HL-60 (cell line): ENCODE results near the gene NAXE.

Experiments used
- POLR2AphosphoS5 ChIP-seq: IDR thresholded peaks from 2 replicates; pipeline ENCODE4 v1.6.1; 2012; ENCODE audit warnings: low read depth
- REST ChIP-seq: IDR thresholded peaks from 2 replicates; pipeline ENCODE4 v1.6.1; 2012; ENCODE audit warnings: low read depth; ENCODE audit not compliant: insufficient replicate concordance

GRCh38 chr1:156586892-156587477, 4.6 kb upstream of the NAXE start:
- TF ChIP-seq POLR2AphosphoS5 (no peak), REST (no peak)
